HepG2 (cell line): ENCODE data around the gene HYAL1. TPM values are rescaled to one million over a fixed set of nuclear protein-coding genes. Genes with fewer than 3 reads are reported as not detected.

Source experiments
- FOXK2 ChIP-seq: fragments of 450-650 bp; IDR thresholded peaks from 2 replicates; pipeline ENCODE4 v1.6.1; 2016
- RXRB ChIP-seq: IDR thresholded peaks from 2 replicates; pipeline ENCODE4 v1.6.1; 2016; ENCODE audit warnings: borderline replicate concordance, missing genetic modification reagents, missing compliant biosample characterization
- SCMH1 ChIP-seq: sonication (generic); formaldehyde crosslinking; IDR thresholded peaks from 2 replicates; pipeline ENCODE4 v1.9.0; 2021; ENCODE audit warnings: missing genetic modification reagents, mild to moderate bottlenecking, borderline replicate concordance
- SMARCE1 ChIP-seq: fragments of 450-650 bp; IDR thresholded peaks from 2 replicates; pipeline ENCODE4 v1.6.1; 2017; ENCODE audit warnings: borderline replicate concordance
- SOX13 ChIP-seq, 3 experiments: fragments of 450-650 bp in 1 of 3; sonication (generic) in 1 of 3; formaldehyde crosslinking in 1 of 3; IDR thresholded peaks in 2 of 3; conservative IDR thresholded peaks in 1 of 3; 2 replicates each; pipeline versions ENCODE4 v1.5.0 to v1.6.1; 2016 to 2020; ENCODE audit warnings: antibody characterized with exemption in 1 of 3, mild to moderate bottlenecking in 1 of 3, missing compliant biosample characterization in 1 of 3, missing genetic modification reagents in 1 of 3, moderate library complexity in 1 of 3
- SP5 ChIP-seq: IDR thresholded peaks from 2 replicates; pipeline ENCODE4 v1.6.1; 2016; ENCODE audit warnings: low read depth, borderline replicate concordance
- ZNF256 ChIP-seq: sonication (generic); formaldehyde crosslinking; conservative IDR thresholded peaks from 2 replicates; pipeline ENCODE4 v1.4.0; 2020; ENCODE audit warnings: missing genetic modification reagents
- polyA plus RNA-seq, 8 experiments: library from polyadenylated mRNA; depleted of rRNA in 3 of 8; stranded (reverse) in 7 of 8; unstranded in 1 of 8; fragments of >200 nt; fragmentation: Illumina TruSeq in 4 of 8; extraction: Trizol in 4 of 8; gene quantifications; 2 replicates each; pipeline versions ENCODE4 v1.2.1 to v1.2.3, GENCODE V29; 2011 to 2016; ENCODE audit warnings: low read depth in 4 of 8, missing spikeins in 1 of 8, mixed read lengths in 1 of 8; ENCODE audit not compliant: insufficient read depth in 1 of 8
- total RNA-seq, 5 experiments: library from RNA; depleted of rRNA; stranded (reverse); fragments of >200 nt; fragmentation: Illumina TruSeq; extraction: Trizol; gene quantifications; 2 replicates each; pipeline ENCODE4 v1.2.3, GENCODE V29; 2016; ENCODE audit warnings: low read depth in 1 of 5
- TF ChIP-seq, protein P1 (sequence below): fragments of 450-650 bp; IDR thresholded peaks from 2 replicates; pipeline ENCODE4 v1.6.1; 2017
- TF ChIP-seq, protein P2 (sequence below), 2 experiments: sonication (generic) in 1 of 2; formaldehyde crosslinking in 1 of 2; IDR thresholded peaks; 2 replicates each; pipeline versions ENCODE4 v1.4.0 to v1.6.1; 2016 to 2020; ENCODE audit warnings: borderline replicate concordance in 1 of 2, low read depth in 1 of 2, mild to moderate bottlenecking in 1 of 2, missing genetic modification reagents in 1 of 2
- TF ChIP-seq, protein P3 (sequence below): sonication (generic); formaldehyde crosslinking; IDR thresholded peaks from 2 replicates; pipeline ENCODE4 v1.4.0; 2020; ENCODE audit warnings: mild to moderate bottlenecking, missing genetic modification reagents, borderline replicate concordance
- TF ChIP-seq, protein P4 (sequence below): sonication (generic); formaldehyde crosslinking; conservative IDR thresholded peaks from 2 replicates; pipeline ENCODE4 v1.4.0; 2020; ENCODE audit warnings: mild to moderate bottlenecking, missing genetic modification reagents, moderate library complexity
- TF ChIP-seq, protein P5 (sequence below): IDR thresholded peaks from 2 replicates; pipeline ENCODE4 v1.6.1; 2016; ENCODE audit warnings: mild to moderate bottlenecking, missing biosample characterization, missing genetic modification reagents

The HYAL1 gene
- total and polyA plus RNA-seq, 2 of the 13 experiments (the other 11 are each of a cell fraction or from before 2014, with no cell fraction given): 76.5 to 193 TPM

DNA sequence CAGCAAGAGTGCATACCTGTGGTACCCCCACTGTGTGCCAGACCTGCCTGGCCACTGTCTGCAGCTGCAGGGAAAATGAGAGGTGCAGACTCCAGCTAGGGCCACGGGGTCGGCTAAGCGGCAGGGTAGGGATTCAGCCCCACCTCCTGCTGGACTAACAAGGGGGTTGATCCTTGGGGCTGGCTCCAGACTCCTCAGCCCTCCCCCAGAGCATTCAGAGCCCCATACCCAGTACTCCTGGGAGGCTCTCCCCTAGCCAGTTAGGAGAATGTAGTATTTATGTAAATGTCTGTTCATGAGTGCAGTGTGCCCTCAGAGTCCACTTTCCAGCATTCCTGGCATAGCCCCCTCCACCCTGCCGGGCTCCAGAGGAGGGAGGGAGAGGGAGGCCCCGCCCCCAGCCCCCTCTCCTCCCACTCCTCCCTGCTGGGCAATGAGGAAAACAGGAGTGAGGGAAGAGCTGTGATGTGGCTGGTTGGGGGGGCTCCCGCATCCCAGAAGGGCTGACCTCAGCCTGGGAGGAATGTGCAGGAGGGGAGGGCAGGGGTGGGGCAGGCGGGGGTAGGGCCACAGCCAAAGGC, 38.9 kb downstream of the HYAL1 start (continued):
- TF ChIP-seq SOX13 (IDR thresholded peaks at IDR 0.05) (0 out of 2 replicates have a peak, but pooled peaks have one; percentile 29), SOX13 (CRISPR knock-in tag; conservative IDR thresholded peaks at IDR 0.05 in 1 of 2, IDR thresholded peaks at IDR 0.05 in 1 of 2) (peak in 1 of 2 experiments; percentile 63; a peak in 2 of 4 replicates), RXRB (CRISPR knock-in tag) (peak; percentile 60; the same call in 1 of the 2 replicates), FOXK2 (no peak), SP5 (CRISPR knock-in tag) (peak; percentile 81; the same call in 1 of the 2 replicates), ZNF256 (CRISPR knock-in tag) (no peak), SMARCE1 (no peak), SCMH1 (CRISPR knock-in tag) (no peak)
- TF ChIP-seq, protein P1, sequence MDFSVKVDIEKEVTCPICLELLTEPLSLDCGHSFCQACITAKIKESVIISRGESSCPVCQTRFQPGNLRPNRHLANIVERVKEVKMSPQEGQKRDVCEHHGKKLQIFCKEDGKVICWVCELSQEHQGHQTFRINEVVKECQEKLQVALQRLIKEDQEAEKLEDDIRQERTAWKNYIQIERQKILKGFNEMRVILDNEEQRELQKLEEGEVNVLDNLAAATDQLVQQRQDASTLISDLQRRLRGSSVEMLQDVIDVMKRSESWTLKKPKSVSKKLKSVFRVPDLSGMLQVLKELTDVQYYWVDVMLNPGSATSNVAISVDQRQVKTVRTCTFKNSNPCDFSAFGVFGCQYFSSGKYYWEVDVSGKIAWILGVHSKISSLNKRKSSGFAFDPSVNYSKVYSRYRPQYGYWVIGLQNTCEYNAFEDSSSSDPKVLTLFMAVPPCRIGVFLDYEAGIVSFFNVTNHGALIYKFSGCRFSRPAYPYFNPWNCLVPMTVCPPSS: no peak
- TF ChIP-seq, protein P2, sequence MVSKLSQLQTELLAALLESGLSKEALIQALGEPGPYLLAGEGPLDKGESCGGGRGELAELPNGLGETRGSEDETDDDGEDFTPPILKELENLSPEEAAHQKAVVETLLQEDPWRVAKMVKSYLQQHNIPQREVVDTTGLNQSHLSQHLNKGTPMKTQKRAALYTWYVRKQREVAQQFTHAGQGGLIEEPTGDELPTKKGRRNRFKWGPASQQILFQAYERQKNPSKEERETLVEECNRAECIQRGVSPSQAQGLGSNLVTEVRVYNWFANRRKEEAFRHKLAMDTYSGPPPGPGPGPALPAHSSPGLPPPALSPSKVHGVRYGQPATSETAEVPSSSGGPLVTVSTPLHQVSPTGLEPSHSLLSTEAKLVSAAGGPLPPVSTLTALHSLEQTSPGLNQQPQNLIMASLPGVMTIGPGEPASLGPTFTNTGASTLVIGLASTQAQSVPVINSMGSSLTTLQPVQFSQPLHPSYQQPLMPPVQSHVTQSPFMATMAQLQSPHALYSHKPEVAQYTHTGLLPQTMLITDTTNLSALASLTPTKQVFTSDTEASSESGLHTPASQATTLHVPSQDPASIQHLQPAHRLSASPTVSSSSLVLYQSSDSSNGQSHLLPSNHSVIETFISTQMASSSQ (IDR thresholded peaks at IDR 0.05; ENCODE audit: low read depth): no peak; the same call in 1 of the 2 replicates
- TF ChIP-seq, protein P2 (CRISPR knock-in tag; IDR thresholded peaks at IDR 0.05; ENCODE audit: borderline replicate concordance): peak; percentile 21; the same call in 1 of the 2 replicates
- TF ChIP-seq, protein P3, sequence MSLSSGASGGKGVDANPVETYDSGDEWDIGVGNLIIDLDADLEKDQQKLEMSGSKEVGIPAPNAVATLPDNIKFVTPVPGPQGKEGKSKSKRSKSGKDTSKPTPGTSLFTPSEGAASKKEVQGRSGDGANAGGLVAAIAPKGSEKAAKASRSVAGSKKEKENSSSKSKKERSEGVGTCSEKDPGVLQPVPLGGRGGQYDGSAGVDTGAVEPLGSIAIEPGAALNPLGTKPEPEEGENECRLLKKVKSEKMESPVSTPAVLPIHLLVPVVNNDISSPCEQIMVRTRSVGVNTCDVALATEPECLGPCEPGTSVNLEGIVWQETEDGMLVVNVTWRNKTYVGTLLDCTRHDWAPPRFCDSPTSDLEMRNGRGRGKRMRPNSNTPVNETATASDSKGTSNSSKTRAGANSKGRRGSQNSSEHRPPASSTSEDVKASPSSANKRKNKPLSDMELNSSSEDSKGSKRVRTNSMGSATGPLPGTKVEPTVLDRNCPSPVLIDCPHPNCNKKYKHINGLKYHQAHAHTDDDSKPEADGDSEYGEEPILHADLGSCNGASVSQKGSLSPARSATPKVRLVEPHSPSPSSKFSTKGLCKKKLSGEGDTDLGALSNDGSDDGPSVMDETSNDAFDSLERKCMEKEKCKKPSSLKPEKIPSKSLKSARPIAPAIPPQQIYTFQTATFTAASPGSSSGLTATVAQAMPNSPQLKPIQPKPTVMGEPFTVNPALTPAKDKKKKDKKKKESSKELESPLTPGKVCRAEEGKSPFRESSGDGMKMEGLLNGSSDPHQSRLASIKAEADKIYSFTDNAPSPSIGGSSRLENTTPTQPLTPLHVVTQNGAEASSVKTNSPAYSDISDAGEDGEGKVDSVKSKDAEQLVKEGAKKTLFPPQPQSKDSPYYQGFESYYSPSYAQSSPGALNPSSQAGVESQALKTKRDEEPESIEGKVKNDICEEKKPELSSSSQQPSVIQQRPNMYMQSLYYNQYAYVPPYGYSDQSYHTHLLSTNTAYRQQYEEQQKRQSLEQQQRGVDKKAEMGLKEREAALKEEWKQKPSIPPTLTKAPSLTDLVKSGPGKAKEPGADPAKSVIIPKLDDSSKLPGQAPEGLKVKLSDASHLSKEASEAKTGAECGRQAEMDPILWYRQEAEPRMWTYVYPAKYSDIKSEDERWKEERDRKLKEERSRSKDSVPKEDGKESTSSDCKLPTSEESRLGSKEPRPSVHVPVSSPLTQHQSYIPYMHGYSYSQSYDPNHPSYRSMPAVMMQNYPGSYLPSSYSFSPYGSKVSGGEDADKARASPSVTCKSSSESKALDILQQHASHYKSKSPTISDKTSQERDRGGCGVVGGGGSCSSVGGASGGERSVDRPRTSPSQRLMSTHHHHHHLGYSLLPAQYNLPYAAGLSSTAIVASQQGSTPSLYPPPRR (CRISPR knock-in tag): peak; percentile 28; the same call in 1 of the 2 replicates
- TF ChIP-seq, protein P4, sequence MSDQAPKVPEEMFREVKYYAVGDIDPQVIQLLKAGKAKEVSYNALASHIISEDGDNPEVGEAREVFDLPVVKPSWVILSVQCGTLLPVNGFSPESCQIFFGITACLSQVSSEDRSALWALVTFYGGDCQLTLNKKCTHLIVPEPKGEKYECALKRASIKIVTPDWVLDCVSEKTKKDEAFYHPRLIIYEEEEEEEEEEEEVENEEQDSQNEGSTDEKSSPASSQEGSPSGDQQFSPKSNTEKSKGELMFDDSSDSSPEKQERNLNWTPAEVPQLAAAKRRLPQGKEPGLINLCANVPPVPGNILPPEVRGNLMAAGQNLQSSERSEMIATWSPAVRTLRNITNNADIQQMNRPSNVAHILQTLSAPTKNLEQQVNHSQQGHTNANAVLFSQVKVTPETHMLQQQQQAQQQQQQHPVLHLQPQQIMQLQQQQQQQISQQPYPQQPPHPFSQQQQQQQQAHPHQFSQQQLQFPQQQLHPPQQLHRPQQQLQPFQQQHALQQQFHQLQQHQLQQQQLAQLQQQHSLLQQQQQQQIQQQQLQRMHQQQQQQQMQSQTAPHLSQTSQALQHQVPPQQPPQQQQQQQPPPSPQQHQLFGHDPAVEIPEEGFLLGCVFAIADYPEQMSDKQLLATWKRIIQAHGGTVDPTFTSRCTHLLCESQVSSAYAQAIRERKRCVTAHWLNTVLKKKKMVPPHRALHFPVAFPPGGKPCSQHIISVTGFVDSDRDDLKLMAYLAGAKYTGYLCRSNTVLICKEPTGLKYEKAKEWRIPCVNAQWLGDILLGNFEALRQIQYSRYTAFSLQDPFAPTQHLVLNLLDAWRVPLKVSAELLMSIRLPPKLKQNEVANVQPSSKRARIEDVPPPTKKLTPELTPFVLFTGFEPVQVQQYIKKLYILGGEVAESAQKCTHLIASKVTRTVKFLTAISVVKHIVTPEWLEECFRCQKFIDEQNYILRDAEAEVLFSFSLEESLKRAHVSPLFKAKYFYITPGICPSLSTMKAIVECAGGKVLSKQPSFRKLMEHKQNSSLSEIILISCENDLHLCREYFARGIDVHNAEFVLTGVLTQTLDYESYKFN: peak; percentile 87
- TF ChIP-seq, protein P5, sequence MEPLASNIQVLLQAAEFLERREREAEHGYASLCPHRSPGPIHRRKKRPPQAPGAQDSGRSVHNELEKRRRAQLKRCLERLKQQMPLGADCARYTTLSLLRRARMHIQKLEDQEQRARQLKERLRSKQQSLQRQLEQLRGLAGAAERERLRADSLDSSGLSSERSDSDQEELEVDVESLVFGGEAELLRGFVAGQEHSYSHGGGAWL (CRISPR knock-in tag): peak; percentile 50; the same call in 1 of the 2 replicates
